A549 (cell line): Measurements from ENCODE around the gene NCF2. TPM values are rescaled to one million over a fixed set of nuclear protein-coding genes. Genes with fewer than 3 reads are reported as not detected.

Experiments used
- ATAC-seq, 2 experiments: fragments of 200-7000 bp in 1 of 2; fragments of >200 bp in 1 of 2; cut with Nextera tagmentation in 1 of 2; cut with Tn5 transposase in 1 of 2; 3 replicates each; pipeline versions ENCODE4 v1.8.0 to v1.9.1; 2018 to 2020; ENCODE audit warnings: mild to moderate bottlenecking in 1 of 2, moderate library complexity in 1 of 2
- CTCF ChIA-PET: fragments of 300-600 bp; sonication (Branson Sonifier 250); formaldehyde crosslinking; extraction: SDS; loops from one replicate; lab custom pipeline; 2021; ENCODE audit warnings: antibody characterized with exemption, inconsistent platforms; lab: Yijun Ruan, JAX
- POLR2A ChIA-PET: fragments of 350-600 bp; formaldehyde crosslinking; extraction: SDS; loops from one replicate; lab custom pipeline; 2021; ENCODE audit warnings: antibody characterized with exemption, inconsistent platforms; lab: Yijun Ruan, JAX
- DNase-seq, 2 experiments: peaks; one replicate each; pipeline versions ENCODE4 v3.0.0 to v3.0.0-alpha.2; 2011 to 2016; ENCODE audit warnings: low read depth in 1 of 2, low spot score in 1 of 2
- FAIRE-seq: peaks from 2 replicates; lab custom pipeline; 2011; peaks lifted over from hg19 to GRCh38; lab: Jason Lieb, UNC
- H3K27ac ChIP-seq, 2 experiments: fragments of >200 bp; sonication (Bioruptor Twin); formaldehyde crosslinking; 3 replicates each; pipeline ENCODE4 v1.5.1; 2016 to 2017
- H3K4me1 ChIP-seq: fragments of >200 bp; sonication (Bioruptor Twin); formaldehyde crosslinking; 3 replicates; pipeline ENCODE4 v1.6.1; 2016
- H3K4me2 ChIP-seq: fragments of >200 bp; sonication (Bioruptor Twin); formaldehyde crosslinking; 3 replicates; pipeline ENCODE4 v1.6.1; 2016
- H3K4me3 ChIP-seq: fragments of >200 bp; sonication (Bioruptor Twin); formaldehyde crosslinking; 3 replicates; pipeline ENCODE4 v1.5.1; 2016
- H3K9me3 ChIP-seq: fragments of >200 bp; sonication (Bioruptor Twin); formaldehyde crosslinking; 3 replicates; pipeline ENCODE4 v1.6.1; 2016
- CHD4 ChIP-seq: fragments of 200-600 bp; sonication (generic); IDR thresholded peaks from 2 replicates; pipeline ENCODE4 v1.6.1; 2016; ENCODE audit warnings: antibody characterized with exemption, mild to moderate bottlenecking, borderline replicate concordance
- CTCF ChIP-seq: fragments of >200 bp; sonication (Bioruptor Twin); formaldehyde crosslinking; IDR thresholded peaks from 3 replicates; pipeline ENCODE4 v1.5.1; 2016
- EHMT2 ChIP-seq: fragments of 200-600 bp; sonication (generic); IDR thresholded peaks from 2 replicates; pipeline ENCODE4 v1.6.1; 2016; ENCODE audit warnings: antibody characterized with exemption, low read depth, mild to moderate bottlenecking, moderate library complexity
- FOSB ChIP-seq: fragments of 250-450 bp; sonication (Bioruptor Pico); IDR thresholded peaks from 2 replicates; pipeline ENCODE4 v1.5.0; 2020; ENCODE audit warnings: mild to moderate bottlenecking, moderate library complexity
- FOXS1 ChIP-seq: fragments of 250-450 bp; sonication (Bioruptor Pico); IDR thresholded peaks from 2 replicates; pipeline ENCODE4 v1.5.0; 2020; ENCODE audit warnings: mild to moderate bottlenecking, moderate library complexity
- GATA3 ChIP-seq: IDR thresholded peaks from 2 replicates; pipeline ENCODE4 v1.6.1; 2012; ENCODE audit warnings: borderline replicate concordance
- HES2 ChIP-seq: fragments of >200 bp; sonication (Bioruptor Twin); formaldehyde crosslinking; IDR thresholded peaks from 2 replicates; pipeline ENCODE4 v1.6.1; 2016
- HEYL ChIP-seq: fragments of 250-450 bp; sonication (Bioruptor Pico); IDR thresholded peaks from 2 replicates; pipeline ENCODE4 v1.8.0; 2021; ENCODE audit warnings: mild to moderate bottlenecking, moderate library complexity
- HOXB13 ChIP-seq: fragments of 250-450 bp; sonication (Bioruptor Pico); IDR thresholded peaks from 2 replicates; pipeline ENCODE4 v1.5.0; 2020; ENCODE audit warnings: low read depth, mild to moderate bottlenecking, moderate library complexity
- JUN ChIP-seq, 2 experiments: fragments of >200 bp; sonication (Bioruptor Twin); formaldehyde crosslinking; IDR thresholded peaks; 2 replicates in 1 of 2; 3 replicates in 1 of 2; pipeline ENCODE4 v1.6.1; 2016 to 2017
- MAFK ChIP-seq: fragments of 450-650 bp; IDR thresholded peaks from 2 replicates; pipeline ENCODE4 v1.6.1; 2014; ENCODE audit not compliant: partially characterized antibody
- NR3C1 ChIP-seq: fragments of >200 bp; sonication (Bioruptor Twin); formaldehyde crosslinking; IDR thresholded peaks from 3 replicates; pipeline ENCODE4 v1.6.1; 2017
- PHF8 ChIP-seq: fragments of 200-600 bp; sonication (generic); IDR thresholded peaks from 2 replicates; pipeline ENCODE4 v1.6.1; 2016; ENCODE audit warnings: low read depth, mild to moderate bottlenecking, antibody characterized with exemption, moderate library complexity, borderline replicate concordance
- POLR2A ChIP-seq: IDR thresholded peaks from 2 replicates; pipeline ENCODE4 v1.6.1; 2012; ENCODE audit warnings: mild to moderate bottlenecking, low read length
- RAD21 ChIP-seq, 2 experiments: fragments of >200 bp in 1 of 2; sonication (Bioruptor Twin) in 1 of 2; formaldehyde crosslinking in 1 of 2; IDR thresholded peaks in 1 of 2; conservative IDR thresholded peaks in 1 of 2; 2 replicates in 1 of 2; 3 replicates in 1 of 2; pipeline ENCODE4 v1.6.1; 2012 to 2018; ENCODE audit warnings: inconsistent platforms in 1 of 2
- RARB ChIP-seq: fragments of 250-450 bp; sonication (Bioruptor Pico); IDR thresholded peaks from 2 replicates; pipeline ENCODE4 v1.8.0; 2021; ENCODE audit warnings: mild to moderate bottlenecking, moderate library complexity
- RFX5 ChIP-seq: fragments of 450-650 bp; IDR thresholded peaks from 2 replicates; pipeline ENCODE4 v1.7.1; 2014; ENCODE audit warnings: antibody characterized with exemption, mild to moderate bottlenecking, moderate library complexity
- SMC3 ChIP-seq: fragments of >200 bp; sonication (Bioruptor Twin); formaldehyde crosslinking; IDR thresholded peaks from 3 replicates; pipeline ENCODE4 v1.6.1; 2018; ENCODE audit warnings: inconsistent platforms
- ZC3H11A ChIP-seq: fragments of 450-650 bp; IDR thresholded peaks from 2 replicates; pipeline ENCODE4 v1.6.1; 2014; ENCODE audit warnings: antibody characterized with exemption, mild to moderate bottlenecking
- ZNF302 ChIP-seq: fragments of 250-450 bp; sonication (Bioruptor Pico); IDR thresholded peaks from 2 replicates; pipeline ENCODE4 v1.9.0; 2021; ENCODE audit warnings: inconsistent platforms, mild to moderate bottlenecking, moderate library complexity
- ZSCAN20 ChIP-seq: fragments of 250-450 bp; sonication (Bioruptor Pico); IDR thresholded peaks from 2 replicates; pipeline ENCODE4 v1.8.0; 2022; ENCODE audit warnings: mild to moderate bottlenecking, moderate library complexity
- WGBS: methylation state at CpG from one replicate; pipeline ENCODE4 v1.1.6; 2017; ENCODE audit errors: missing lambda C conversion rate; 5-methylcytosine and 5-hydroxymethylcytosine counted together
- polyA plus RNA-seq, 4 experiments: library from polyadenylated mRNA; depleted of rRNA in 3 of 4; stranded (reverse); fragments of >200 nt; fragmentation: RNase III in 1 of 4; extraction: RNeasy Plus Mini Kit Qiagen cat#74134 plus additional on column Dnase treatment in 1 of 4; gene quantifications; 2 replicates in 3 of 4; 3 replicates in 1 of 4; pipeline ENCODE4 v1.2.3, GENCODE V29; 2011 to 2017
- TF ChIP-seq, protein P1 (sequence below): IDR thresholded peaks from 2 replicates; pipeline ENCODE4 v1.6.1; 2012
- TF ChIP-seq, protein P2 (sequence below): fragments of 200-600 bp; sonication (generic); IDR thresholded peaks from 2 replicates; pipeline ENCODE4 v1.6.1; 2016; ENCODE audit warnings: antibody characterized with exemption, mild to moderate bottlenecking, moderate library complexity

The NCF2 gene
- polyA plus RNA-seq, 2 of the 4 experiments (the other 2 are of a cell fraction), result 4.5 to 4.6 TPM

GRCh38 chr1:183546427-183546826 lies 43.8 kb downstream of the NCF2 start:
- TF ChIP-seq GATA3 (no peak), RARB (CRISPR knock-in tag) (no peak), RFX5 (no peak), MAFK (no peak), JUN (IDR thresholded peaks at IDR 0.05) (no peak), POLR2A (no peak)
- TF ChIP-seq, protein P1, sequence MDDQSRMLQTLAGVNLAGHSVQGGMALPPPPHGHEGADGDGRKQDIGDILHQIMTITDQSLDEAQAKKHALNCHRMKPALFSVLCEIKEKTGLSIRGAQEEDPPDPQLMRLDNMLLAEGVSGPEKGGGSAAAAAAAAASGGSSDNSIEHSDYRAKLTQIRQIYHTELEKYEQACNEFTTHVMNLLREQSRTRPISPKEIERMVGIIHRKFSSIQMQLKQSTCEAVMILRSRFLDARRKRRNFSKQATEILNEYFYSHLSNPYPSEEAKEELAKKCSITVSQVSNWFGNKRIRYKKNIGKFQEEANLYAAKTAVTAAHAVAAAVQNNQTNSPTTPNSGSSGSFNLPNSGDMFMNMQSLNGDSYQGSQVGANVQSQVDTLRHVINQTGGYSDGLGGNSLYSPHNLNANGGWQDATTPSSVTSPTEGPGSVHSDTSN, result no peak
- ChIA-PET POLR2A (no interaction called here), CTCF (interaction anchor here (0.6 kb wide), 1 partner anchor 373 kb away, joined by 3 read pairs; no protein-coding TSS in a partner anchor)
- Histone ChIP-seq H3K4me2 (no peak overlapping the region), H3K4me1 (peaks cover 21% of the 10 kb centered on the region), H3K4me3 (no peak overlapping the region), H3K9me3 (no peaks in the 10 kb centered on the region), H3K27ac (no peak overlapping the region)
- DNase-seq, result no peak
- 93% methylated on average over 2 of the region's 2 CpGs for WGBS
- FAIRE-seq, result no peak
- ATAC-seq, result no peak

GRCh38 chr1:183544598-183545297 lies 45.5 kb downstream of the NCF2 start:
- peaks cover 21% of the 10 kb centered on the region for H3K4me1 ChIP-seq
- CTCF ChIA-PET, result interaction anchor here (0.6 to 1.6 kb wide), 7 partner anchors 9 to 387 kb away, joined by 3 to 5 read pairs (median 4); no protein-coding TSS in a partner anchor
- TF ChIP-seq NR3C1 (no peak), CHD4 (no peak)
- peak overlapping the region; percentile 4; the same call in 1 of the 3 replicates for H3K4me2 ChIP-seq
- DNase-seq, result no peak
- H3K4me3 ChIP-seq, result no peak overlapping the region
- H3K9me3 ChIP-seq, result no peaks in the 10 kb centered on the region
- FAIRE-seq, result no peak
- 0 out of 6 replicates have a peak overlapping the region, but pooled peaks of 1 of the 2 experiments have one; percentile 25 for H3K27ac ChIP-seq
- 72% methylated on average over 5 of the region's 5 CpGs for WGBS
- ATAC-seq, result no peak
- POLR2A ChIA-PET, result no interaction called here

- DNase-seq, result peak; percentile 69 to 72
- peak; percentile 56 for FAIRE-seq
- Histone ChIP-seq H3K4me3 (no peak overlapping the region), H3K4me2 (peak overlapping the region; percentile 29; the same call in 1 of the 3 replicates), H3K27ac (no peak overlapping the region), H3K4me1 (peaks cover 21% of the 10 kb centered on the region), H3K9me3 (no peaks in the 10 kb centered on the region)
- peak; percentile 70 to 75 for TF ChIP-seq RAD21 (conservative IDR thresholded peaks at IDR 0.05 in 1 of 2, IDR thresholded peaks at IDR 0.05 in 1 of 2)
- no peak for TF ChIP-seq FOSB
- TF ChIP-seq SMC3, result peak; percentile 75
- TF ChIP-seq CTCF, result peak; percentile 80
- CTCF ChIA-PET, result no interaction called here
- 3% methylated on average over 2 of the region's 2 CpGs for WGBS
- POLR2A ChIA-PET, result no interaction called here
- ATAC-seq, result peak; percentile 98 to 99
Observed at GRCh38 chr1:183543619-183544204, 46.5 kb downstream of the NCF2 start.

DNA sequence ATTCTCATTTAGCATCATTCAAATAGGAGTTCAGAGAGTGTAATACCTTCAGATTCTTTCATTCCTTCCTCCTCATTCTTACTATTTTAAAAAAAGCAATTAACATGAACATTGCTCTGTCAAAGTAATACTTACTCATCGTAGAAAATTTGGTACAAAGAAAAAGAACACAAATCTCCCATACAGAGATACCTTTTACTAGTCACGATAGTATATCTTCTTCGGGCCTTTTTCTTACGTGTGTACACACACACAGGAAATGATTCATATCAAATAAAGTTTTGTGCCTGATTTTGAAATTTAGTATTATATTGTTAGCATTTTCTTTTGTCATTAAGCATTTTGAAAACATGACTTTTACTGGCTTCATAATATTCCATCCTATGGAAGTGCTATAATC lies 52.9 kb downstream of the NCF2 start:
- POLR2A ChIA-PET, result no interaction called here
- Histone ChIP-seq H3K4me1 (no peaks in the 10 kb centered on the region), H3K4me2 (no peak overlapping the region), H3K9me3 (no peaks in the 10 kb centered on the region), H3K27ac (no peak overlapping the region), H3K4me3 (no peak overlapping the region)
- ATAC-seq, result no peak
- 84% methylated on average over 4 of the region's 4 CpGs for WGBS
- CTCF ChIA-PET, result no interaction called here
- no peak for DNase-seq
- peak; percentile 49 for FAIRE-seq
- TF ChIP-seq RARB (CRISPR knock-in tag), result no peak
- TF ChIP-seq HOXB13 (CRISPR knock-in tag), result no peak
- TF ChIP-seq FOSB, result no peak
- no peak for TF ChIP-seq RFX5
- no peak for TF ChIP-seq ZSCAN20 (CRISPR knock-in tag)
- no peak for TF ChIP-seq HES2
- no peak for TF ChIP-seq FOXS1 (CRISPR knock-in tag)
- TF ChIP-seq HEYL, result no peak
- TF ChIP-seq CHD4, result no peak
- no peak for TF ChIP-seq EHMT2
- TF ChIP-seq, protein P2, sequence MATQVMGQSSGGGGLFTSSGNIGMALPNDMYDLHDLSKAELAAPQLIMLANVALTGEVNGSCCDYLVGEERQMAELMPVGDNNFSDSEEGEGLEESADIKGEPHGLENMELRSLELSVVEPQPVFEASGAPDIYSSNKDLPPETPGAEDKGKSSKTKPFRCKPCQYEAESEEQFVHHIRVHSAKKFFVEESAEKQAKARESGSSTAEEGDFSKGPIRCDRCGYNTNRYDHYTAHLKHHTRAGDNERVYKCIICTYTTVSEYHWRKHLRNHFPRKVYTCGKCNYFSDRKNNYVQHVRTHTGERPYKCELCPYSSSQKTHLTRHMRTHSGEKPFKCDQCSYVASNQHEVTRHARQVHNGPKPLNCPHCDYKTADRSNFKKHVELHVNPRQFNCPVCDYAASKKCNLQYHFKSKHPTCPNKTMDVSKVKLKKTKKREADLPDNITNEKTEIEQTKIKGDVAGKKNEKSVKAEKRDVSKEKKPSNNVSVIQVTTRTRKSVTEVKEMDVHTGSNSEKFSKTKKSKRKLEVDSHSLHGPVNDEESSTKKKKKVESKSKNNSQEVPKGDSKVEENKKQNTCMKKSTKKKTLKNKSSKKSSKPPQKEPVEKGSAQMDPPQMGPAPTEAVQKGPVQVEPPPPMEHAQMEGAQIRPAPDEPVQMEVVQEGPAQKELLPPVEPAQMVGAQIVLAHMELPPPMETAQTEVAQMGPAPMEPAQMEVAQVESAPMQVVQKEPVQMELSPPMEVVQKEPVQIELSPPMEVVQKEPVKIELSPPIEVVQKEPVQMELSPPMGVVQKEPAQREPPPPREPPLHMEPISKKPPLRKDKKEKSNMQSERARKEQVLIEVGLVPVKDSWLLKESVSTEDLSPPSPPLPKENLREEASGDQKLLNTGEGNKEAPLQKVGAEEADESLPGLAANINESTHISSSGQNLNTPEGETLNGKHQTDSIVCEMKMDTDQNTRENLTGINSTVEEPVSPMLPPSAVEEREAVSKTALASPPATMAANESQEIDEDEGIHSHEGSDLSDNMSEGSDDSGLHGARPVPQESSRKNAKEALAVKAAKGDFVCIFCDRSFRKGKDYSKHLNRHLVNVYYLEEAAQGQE, result no peak
- TF ChIP-seq ZC3H11A, result no peak
- no peak for TF ChIP-seq PHF8
- TF ChIP-seq ZNF302 (CRISPR knock-in tag), result no peak
